Astrocyte (in vitro differentiated cells and primary cell): ENCODE measurements around the gene LYPD6.

Experiments used
- CTCF ChIP-seq: IDR thresholded peaks from 2 replicates; pipeline ENCODE4 v1.5.1; 2011; ENCODE audit warnings: low read depth, mild to moderate bottlenecking, inconsistent platforms, low read length, moderate library complexity; ENCODE audit not compliant: insufficient read depth
- EZH2 ChIP-seq: IDR thresholded peaks from 2 replicates; pipeline ENCODE4 v1.6.1; 2012; ENCODE audit warnings: mild to moderate bottlenecking, low read length, inconsistent platforms; ENCODE audit not compliant: insufficient read depth

- TF ChIP-seq CTCF (no peak), EZH2 (no peak)
These were observed 63.2 kb downstream of the LYPD6 start for GRCh38 chr2:149393614-149394013.
